Ramos (cell line): Measurements from ENCODE around the gene BCAR1.
"Not testable (repeated sequence)": the region's sequence is repeated elsewhere in the genome, so short reads cannot be mapped to it uniquely, and the experiment has no call there.

Experiments used
- in situ Hi-C: fragments of 300-500 bp; cut with MboI; formaldehyde crosslinking; loops from one replicate; pipeline ENCODE4 v1.14.3; 2022; ENCODE audit warnings: low sequenced_read_pairs; ENCODE audit not compliant: unreplicated experiment

Gene BCAR1

DNA sequence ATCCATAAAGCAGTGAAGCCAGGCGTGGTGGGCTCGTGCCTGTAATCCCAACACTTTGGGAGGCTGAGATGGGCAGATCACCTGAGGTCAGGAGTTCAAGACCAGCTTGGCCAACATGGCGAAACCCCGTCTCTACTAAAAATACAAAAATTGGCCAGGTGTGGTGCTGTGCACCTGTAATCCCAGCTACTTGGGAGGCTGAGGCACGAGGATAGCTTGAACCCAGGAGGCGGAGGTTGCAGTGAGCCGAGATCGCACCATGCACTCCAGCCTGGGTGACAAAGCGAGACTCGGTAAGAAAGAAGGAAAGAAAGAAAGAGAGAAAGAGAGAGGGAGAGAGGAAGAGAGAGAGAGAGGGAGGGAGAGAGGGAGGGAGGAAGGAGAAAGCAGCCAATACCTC, 21.2 kb upstream of the BCAR1 start:
- in situ Hi-C loops = not testable (repeated sequence)

DNA sequence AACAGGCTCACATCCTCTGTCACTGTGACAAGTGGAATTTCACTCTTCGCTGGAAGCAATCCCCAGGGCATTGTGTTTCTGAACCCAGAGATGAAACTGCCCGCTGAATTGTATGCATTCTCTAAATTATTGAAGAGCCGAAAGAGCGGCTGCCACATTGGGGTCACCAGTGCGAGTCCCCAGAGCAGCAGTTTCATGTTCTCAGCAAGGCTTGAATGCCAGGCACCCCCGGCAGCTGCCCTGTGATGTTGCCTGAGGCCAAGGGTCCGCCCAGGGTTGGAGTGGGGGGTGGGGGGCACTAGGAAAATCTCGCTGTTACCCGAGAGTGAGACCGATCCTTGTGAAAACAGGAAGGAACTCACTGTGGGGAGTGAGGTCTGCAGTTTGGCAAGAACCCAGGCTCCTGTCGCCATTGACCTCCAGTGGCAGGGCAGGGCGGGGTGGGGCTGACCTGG, 20.7 kb upstream of the BCAR1 start:
- in situ Hi-C loops = no loop called here

DNA sequence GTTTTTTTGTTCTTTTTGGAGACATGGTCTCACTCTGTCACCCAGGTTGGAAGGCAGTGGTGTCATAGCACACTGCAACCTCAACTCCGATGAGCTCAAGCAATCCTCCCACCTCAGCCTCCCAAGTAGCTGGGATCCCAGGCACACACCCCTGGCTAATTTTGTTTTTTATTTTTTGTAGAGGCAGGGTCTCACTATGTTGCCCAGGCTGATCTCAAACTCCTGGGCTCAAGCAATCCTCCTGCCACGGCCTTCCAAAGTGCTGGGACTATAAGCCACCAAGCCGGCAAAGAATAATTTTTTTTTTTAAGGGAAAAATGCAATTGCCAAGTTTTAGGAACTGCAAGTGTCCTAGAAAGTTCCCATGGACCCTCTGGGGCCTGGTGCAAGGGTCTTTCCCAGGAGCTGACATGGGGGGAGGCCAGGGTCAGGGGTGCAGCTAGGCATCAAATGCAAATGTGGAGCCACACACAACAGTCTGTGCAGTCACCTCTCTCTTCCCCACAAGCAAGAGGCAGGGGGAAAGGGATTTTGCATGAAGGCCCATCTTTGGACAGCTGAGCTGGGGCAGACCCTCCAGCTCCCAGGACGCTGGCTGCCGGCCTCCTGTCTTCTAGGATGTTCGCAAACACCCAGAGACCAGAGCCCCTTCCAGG, 20.1 kb upstream of the BCAR1 start:
- in situ Hi-C loops = no loop called here

GRCh38 chr16:75269358-75269757, 17.9 kb upstream of the BCAR1 start:
- in situ Hi-C loops = not testable (repeated sequence)

GRCh38 chr16:75267631-75268264, 16.3 kb upstream of the BCAR1 start:
- in situ Hi-C loops = no loop called here

GRCh38 chr16:75266738-75267630, 15.6 kb upstream of the BCAR1 start:
- in situ Hi-C loops = no loop called here

DNA sequence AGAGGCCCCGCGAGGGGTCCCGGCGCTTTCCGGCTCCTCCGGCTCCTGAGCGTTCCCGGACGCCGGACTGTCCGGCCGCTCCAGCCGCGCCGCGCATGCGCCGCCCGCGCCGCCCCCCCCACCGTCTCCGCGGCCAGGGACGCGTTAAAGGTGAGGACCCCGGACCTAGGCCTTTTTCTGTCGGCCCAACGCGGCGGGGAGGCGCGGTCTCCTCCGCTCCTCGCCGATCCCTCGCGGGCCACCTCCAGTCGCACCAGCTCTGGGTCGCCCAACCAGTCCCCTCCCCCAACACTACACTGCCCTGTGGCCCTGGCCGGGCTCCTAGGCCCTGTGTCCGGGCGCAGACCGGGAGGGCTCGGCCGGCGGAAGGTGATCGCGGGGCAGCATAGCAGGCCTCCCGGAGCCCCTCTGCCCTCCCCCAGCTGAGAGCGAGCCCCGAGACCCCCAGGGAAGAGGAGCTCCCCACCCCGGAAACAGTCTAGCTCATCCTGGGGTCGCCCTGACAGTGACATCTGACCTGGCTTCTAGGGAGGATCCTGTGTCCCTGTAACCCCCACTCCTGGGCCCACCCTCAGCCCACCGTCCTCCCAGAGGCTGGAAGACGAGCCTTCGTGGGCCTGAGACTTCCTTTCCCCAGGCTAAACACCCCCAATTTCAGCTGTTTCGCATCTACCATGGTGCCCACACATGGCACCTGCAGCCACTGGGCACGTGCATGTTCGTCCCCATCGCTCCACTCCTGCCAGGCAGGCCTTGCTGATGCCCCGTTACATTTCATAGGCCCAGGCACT, 14.7 kb upstream of the BCAR1 start:
- in situ Hi-C loops = no loop called here

DNA sequence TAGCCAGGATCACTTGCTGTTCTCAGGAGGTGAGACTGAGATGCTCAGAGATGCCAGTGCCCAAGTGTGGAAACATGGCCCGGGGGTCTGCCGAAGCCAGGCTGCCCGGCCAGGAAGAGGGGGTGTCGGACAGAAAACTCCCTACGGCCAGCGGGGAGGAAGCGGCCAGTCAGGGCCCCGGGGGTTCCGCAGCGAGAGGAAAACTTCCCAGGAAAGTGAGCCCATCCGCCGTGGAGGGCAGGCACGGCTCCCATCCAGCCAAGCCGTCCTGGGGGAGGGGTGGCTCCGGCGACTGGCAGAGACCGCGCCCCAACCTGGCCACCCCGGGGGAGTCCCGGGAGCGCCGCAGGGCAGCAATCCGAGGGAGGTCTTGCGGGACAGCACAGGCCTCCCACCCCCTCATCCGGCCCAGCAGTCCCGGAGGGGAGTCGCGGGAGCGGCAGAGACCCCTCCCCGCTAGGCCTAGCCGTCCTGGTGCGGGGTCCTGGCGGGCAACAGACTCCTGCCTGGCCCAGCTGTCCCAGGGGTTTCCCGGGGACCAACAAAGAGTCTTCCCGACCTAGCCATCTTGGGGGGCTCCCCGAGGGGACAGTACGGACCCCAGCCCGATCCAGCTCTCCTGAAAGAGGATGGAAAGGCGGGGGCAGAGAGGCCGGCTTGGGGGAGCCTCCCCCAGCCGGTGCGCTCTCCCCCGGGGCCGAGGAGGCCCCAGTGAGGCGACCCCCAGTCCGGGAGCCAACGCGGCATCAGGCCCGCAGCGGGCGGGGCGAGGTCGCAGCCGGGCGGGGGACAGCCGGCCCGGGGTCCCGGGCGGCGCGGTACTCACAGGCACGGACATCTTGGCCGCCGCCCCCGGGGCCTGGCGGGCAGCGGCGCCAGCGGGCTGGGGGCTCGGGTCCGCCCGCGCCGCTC, 13.8 kb upstream of the BCAR1 start:
- in situ Hi-C loops = no loop called here

- in situ Hi-C loops = no loop called here
Measured at GRCh38 chr16:75264457-75264998, 13.1 kb upstream of the BCAR1 start.

DNA sequence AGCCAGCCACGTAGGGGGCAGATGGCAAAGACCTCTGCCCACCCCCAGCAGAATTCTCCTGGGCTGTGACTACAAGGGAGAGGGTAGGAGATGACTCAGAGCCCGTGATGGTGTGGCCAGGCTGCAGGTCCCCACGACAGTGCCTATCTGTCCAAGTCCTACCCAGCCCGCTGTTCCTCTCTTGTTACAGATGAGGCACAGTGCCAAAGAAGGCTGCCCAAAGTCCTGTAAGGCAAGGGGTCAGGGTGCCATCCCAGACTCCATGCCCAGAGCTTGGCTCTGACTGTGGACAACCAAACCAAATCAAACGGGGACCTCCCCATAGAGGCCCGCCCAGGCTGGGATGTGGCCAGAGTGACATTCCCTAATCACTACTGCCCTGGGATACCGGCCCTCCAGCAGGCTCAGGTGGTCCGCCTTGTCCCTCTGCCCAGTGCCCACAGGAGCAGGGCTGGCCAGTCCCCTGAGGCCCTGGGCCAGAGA, 12.6 kb upstream of the BCAR1 start:
- in situ Hi-C loops = no loop called here

GRCh38 chr16:75263291-75263962, 12.0 kb upstream of the BCAR1 start:
- in situ Hi-C loops = no loop called here

- in situ Hi-C loops = no loop called here
Measured at GRCh38 chr16:75262800-75263127, 11.3 kb upstream of the BCAR1 start.

- in situ Hi-C loops = no loop called here
Measured at GRCh38 chr16:75262104-75262799, 10.8 kb upstream of the BCAR1 start.

DNA sequence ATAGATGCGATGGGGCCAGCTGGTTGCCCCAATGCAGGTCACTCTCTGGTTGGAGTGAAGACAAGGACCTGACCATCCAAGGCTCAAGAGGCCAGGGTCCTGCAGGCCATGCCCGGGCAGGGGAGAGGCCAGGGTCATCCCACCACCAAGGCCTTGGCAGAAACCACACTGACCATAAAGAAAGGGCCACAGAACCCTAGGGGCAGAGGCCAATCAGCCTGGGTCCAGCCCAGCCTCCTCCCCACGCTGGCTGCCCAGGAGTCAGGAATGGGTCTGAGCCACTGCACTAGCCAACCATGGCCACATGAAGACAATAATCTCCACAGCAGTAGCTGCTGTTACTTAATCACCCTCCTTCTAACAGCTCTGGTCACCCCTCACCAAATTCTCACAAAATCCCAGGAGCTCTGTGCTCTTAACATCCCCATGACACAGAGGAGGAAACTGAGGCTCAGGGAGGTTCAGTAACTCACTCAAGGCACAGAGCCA, 10.2 kb upstream of the BCAR1 start:
- in situ Hi-C loops = no loop called here

- in situ Hi-C loops = no loop called here
Measured at GRCh38 chr16:75260851-75261589, 9.6 kb upstream of the BCAR1 start.

GRCh38 chr16:75258807-75259141, 7.3 kb upstream of the BCAR1 start:
- in situ Hi-C loops = no loop called here
